HG03196 (cell line): ENCODE measurements around the gene TMEM121.
"Not testable (repeated sequence)": the region's sequence is repeated elsewhere in the genome, so short reads cannot be mapped to it uniquely, and the experiment has no call there.

Experiments
- ATAC-seq: cut with Tn5 transposase; IDR thresholded peaks from one replicate; pipeline ENCODE4 v1.9.1; 2021; ENCODE audit not compliant: unreplicated experiment

Gene TMEM121

GRCh38 chr14:105567164-105568103, 41.1 kb downstream of the TMEM121 start:
- not testable (repeated sequence) for ATAC-seq

- ATAC-seq, result not testable (repeated sequence)
Measured at GRCh38 chr14:105568140-105568843, 41.9 kb downstream of the TMEM121 start.

- no peak for ATAC-seq
Measured at GRCh38 chr14:105568859-105569766, 42.7 kb downstream of the TMEM121 start.

GRCh38 chr14:105570482-105570881, 44.1 kb downstream of the TMEM121 start:
- ATAC-seq, result no peak

- ATAC-seq, result not testable (repeated sequence)
Measured at GRCh38 chr14:105571181-105571951, 45.0 kb downstream of the TMEM121 start.

GRCh38 chr14:105572063-105572462, 45.7 kb downstream of the TMEM121 start:
- ATAC-seq, result not testable (repeated sequence)

- ATAC-seq, result not testable (repeated sequence)
Measured at GRCh38 chr14:105573841-105574240, 47.5 kb downstream of the TMEM121 start.

- ATAC-seq, result not testable (repeated sequence)
Measured at GRCh38 chr14:105574411-105574810, 48.0 kb downstream of the TMEM121 start.

- ATAC-seq, result peak; percentile 48
Measured at GRCh38 chr14:105575016-105575700, 48.8 kb downstream of the TMEM121 start.

- ATAC-seq, result no peak
Measured at GRCh38 chr14:105576525-105577088, 50.2 kb downstream of the TMEM121 start.

GRCh38 chr14:105577314-105577861, 51.0 kb downstream of the TMEM121 start:
- ATAC-seq, result no peak

GRCh38 chr14:105578070-105578469, 51.7 kb downstream of the TMEM121 start:
- ATAC-seq, result no peak

- ATAC-seq, result peak; percentile 3
Measured at GRCh38 chr14:105579221-105579620, 52.8 kb downstream of the TMEM121 start.
